ENCODE data around the gene EARS2. TPM values are rescaled to one million over a fixed set of nuclear protein-coding genes. Genes with fewer than 3 reads are reported as not detected.
A peak's percentile ranks its signal among the peaks of the same experiment; 100 is the strongest.

The EARS2 gene
- total and polyA plus RNA-seq, 9 of the 15 experiments (the other 6 are each of a cell fraction or from before 2014, with no cell fraction given) = 17.6 to 58.6 (median 36.3) TPM

- intact Hi-C loops (cut with micrococcal nuclease) (loop anchor here (2.0 to 5.0 kb wide), 2 partner anchors 47 to 72 kb away; partner anchors contain the start of genes EARS2 and UBFD1), in situ Hi-C loops (cut with MboI) (no loop called here)
- under 1% methylated on average over 12 of the region's 17 CpGs for WGBS (ENCODE audit: insufficient coverage, low coverage, missing lambda C conversion rate)
- Histone ChIP-seq H3K4me2 (ENCODE audit: insufficient read depth, low read length) (peak overlapping the region; percentile 88), H4K20me1 (replicated peaks; ENCODE audit: control insufficient read depth, insufficient read depth, low read length) (peaks cover 21% of the 10 kb centered on the region), H3K27me3 (ENCODE audit: control insufficient read depth in 2 of 2, insufficient read depth in 2 of 2, low read length in 2 of 2) (no peaks in the 10 kb centered on the region), H2AFZ (ENCODE audit: low read depth, low read length) (peak overlapping the region; percentile 41; the same call in 1 of the 2 replicates), H3K79me2 (ENCODE audit: control insufficient read depth, insufficient read depth, low read length) (peaks cover 55% of the 10 kb centered on the region), H3K9ac (ENCODE audit: insufficient read depth in 1 of 2, low read depth in 2 of 2, low read length in 2 of 2) (peak overlapping the region; percentile 73 to 95), H3K4me1 (replicated peaks in 1 of 2; ENCODE audit: control insufficient read depth in 2 of 2, insufficient read depth in 2 of 2, low read length in 2 of 2) (peaks cover 39 to 43% of the 10 kb centered on the region in 2 experiments; a peak in 4 of 5 replicates), H3K9me3 (replicated peaks; ENCODE audit: control insufficient read depth, insufficient read depth, low read depth, low read length) (no peaks in the 10 kb centered on the region), H3K9me1 (ENCODE audit: control insufficient read depth, insufficient read depth, low read length) (peaks cover 13% of the 10 kb centered on the region), H3K36me3 (ENCODE audit: control insufficient read depth, insufficient read depth, low read length) (peaks cover 20% of the 10 kb centered on the region; the same call in 2 of the 3 replicates), H3K27ac (ENCODE audit: extremely low read depth, low read depth, low read length) (peak overlapping the region; percentile 83), H3K4me3 (peak overlapping the region; percentile 62)
- ATAC-seq = peak; percentile 41
- TF ChIP-seq EGR1 (conservative IDR thresholded peaks at IDR 0.05) (no peak), ZNF395 (CRISPR knock-in tag; IDR thresholded peaks at IDR 0.05) (0 out of 2 replicates have a peak, but pooled peaks have one; percentile 2), ZNF24 (IDR thresholded peaks at IDR 0.05) (no peak), NKRF (IDR thresholded peaks at IDR 0.05; ENCODE audit: borderline replicate concordance) (0 out of 2 replicates have a peak, but pooled peaks have one; percentile 31), SIN3A (IDR thresholded peaks at IDR 0.05; ENCODE audit: borderline replicate concordance in 2 of 2, control insufficient read depth in 1 of 2, low read depth in 2 of 2, low read length in 2 of 2) (0 out of 4 replicates have a peak, but pooled peaks of 1 of the 2 experiments have one; percentile 26), ELF1 (tag; IDR thresholded peaks at IDR 0.05) (peak; percentile 33; the same call in 1 of the 2 replicates), LCOR (CRISPR knock-in tag; IDR thresholded peaks at IDR 0.05) (peak; percentile 18; the same call in 1 of the 2 replicates), ZNF740 (CRISPR knock-in tag; IDR thresholded peaks at IDR 0.05) (peak; percentile 23; the same call in 1 of the 2 replicates), ZNF740 (tag; IDR thresholded peaks at IDR 0.05) (no peak), MEF2A (IDR thresholded peaks at IDR 0.05; ENCODE audit: control insufficient read depth, low read depth, low read length) (peak; percentile 48; the same call in 1 of the 2 replicates), MITF (IDR thresholded peaks at IDR 0.05) (0 out of 2 replicates have a peak, but pooled peaks have one; percentile 5), USF2 (CRISPR knock-in tag; IDR thresholded peaks at IDR 0.05) (no peak), ZNF764 (CRISPR knock-in tag; IDR thresholded peaks at IDR 0.05; ENCODE audit: low read depth) (no peak)
- FAIRE-seq = peak; percentile 32
- DNase-seq (ENCODE audit: extremely low read depth in 1 of 4, low spot score in 3 of 4) = peak in 2 of 4 experiments; percentile 47 to 65
- ChIA-PET POLR2A (interaction anchor here (0.6 to 2.6 kb wide), 5 partner anchors 10 to 49 kb away, joined by 3 to 11 read pairs (median 4); no protein-coding TSS in a partner anchor), CTCF (ENCODE audit: low intra/inter-chr PET ratio) (no interaction called here)
- BruUV-seq (replicated peaks) = no TSS peak
Measured at GRCh38 chr16:23509782-23510163, 47.4 kb downstream of the EARS2 start.
